Ovary (tissue), 9 donors: Measurements from ENCODE around the gene AFF3. TPM values are rescaled to one million over a fixed set of nuclear protein-coding genes. Genes with fewer than 3 reads are reported as not detected.

Source experiments
- DNase-seq, 5 donors: peaks; one replicate each; pipeline ENCODE4 v3.0.0-alpha.2; 2019 to 2020
- H3K27ac ChIP-seq, 2 donors: fragments of 200-600 bp; one replicate each; pipeline versions ENCODE4 v1.5.1 to v1.8.0; 2019 to 2022
- H3K27me3 ChIP-seq: fragments of 200-600 bp; one replicate; pipeline ENCODE4 v1.8.0; 2022
- H3K36me3 ChIP-seq: fragments of 200-600 bp; sonication (generic); one replicate; pipeline ENCODE4 v1.5.1; 2019
- H3K4me1 ChIP-seq: one replicate; pipeline ENCODE4 v1.8.1; 2013; ENCODE audit warnings: mild to moderate bottlenecking, moderate library complexity; ENCODE audit not compliant: insufficient read depth
- H3K4me3 ChIP-seq: fragments of 200-600 bp; sonication (generic); one replicate; pipeline ENCODE4 v1.5.1; 2017
- H3K9me3 ChIP-seq, 2 donors: fragments of 200-600 bp in 1 of 2; sonication (generic) in 1 of 2; one replicate each; pipeline versions ENCODE4 v1.5.1 to v1.8.1; 2013 to 2019; ENCODE audit warnings: mild to moderate bottlenecking in 1 of 2, moderate library complexity in 1 of 2
- CTCF ChIP-seq, 3 donors: fragments of 450-650 bp in 2 of 3; fragments of 200-600 bp in 1 of 3; IDR thresholded peaks; one replicate each; pipeline versions ENCODE4 v1.5.1 to v1.8.0; 2016 to 2022; ENCODE audit warnings: antibody characterized with exemption in 3 of 3, mild to moderate bottlenecking in 1 of 3
- EP300 ChIP-seq: sonication (generic); formaldehyde crosslinking; IDR thresholded peaks from one replicate; pipeline ENCODE4 v1.6.1; 2017; ENCODE audit warnings: antibody characterized with exemption
- POLR2A ChIP-seq: fragments of 450-650 bp; IDR thresholded peaks from one replicate; pipeline ENCODE4 v1.6.1; 2017; ENCODE audit warnings: antibody characterized with exemption, mild to moderate bottlenecking, moderate library complexity
- WGBS, 3 donors: extraction: QIAGEN DNeasy Blood & Tissue Kit in 1 of 3; methylation state at CpG; one replicate each; pipeline versions ENCODE4 v1.1.5 to v1.1.7; 2013 to 2017; 5-methylcytosine and 5-hydroxymethylcytosine counted together
- intact Hi-C, 4 donors: fragments of 100-400 bp; cut with DNase I; formaldehyde crosslinking; loops; one replicate each; pipeline versions ENCODE4 v1.11.0 to v1.15.1; 2022 to 2023
- polyA plus RNA-seq, 2 donors: library from polyadenylated mRNA; stranded (reverse); fragments of 200-250 nt in 1 of 2; fragments of 350-450 nt in 1 of 2; fragmentation: Illumina TruSeq in 1 of 2; extraction: RNeasy Lipid Tissue Mini Kit (QIAGEN cat#74804) in 1 of 2; gene quantifications; one replicate each; pipeline ENCODE4 v1.2.3, GENCODE V29; 2013 to 2014
- total RNA-seq, 7 donors: library from RNA; depleted of rRNA in 2 of 7; stranded (reverse); fragments of >200 nt in 2 of 7; fragmentation: NEBNext Ultra II Directional in 3 of 7; extraction: Animal tissue kit (Norgen Biotek cat#: 25700) in 3 of 7; gene quantifications; one replicate each; pipeline versions ENCODE4 v1.1.0 to v1.2.4, GENCODE V29; 2016 to 2023
- donor health status: DM: no; HTN: no; CAD: no; lungs with moderate emphysema.
- donor health status: DM: no; HTN: no; CAD: no.
- donor health status: Bipolar disorder and iron deficiency.
- donor health status: DM: yes; HTN: yes; CAD: no.
- donor health status: DM: no; HTN: no; CAD: no.
- donor health status: DM: yes; HTN: yes; CAD: no.

The AFF3 gene
- total and polyA plus RNA-seq, 9 donors = 5.9 to 40.8 (median 25.7) TPM

GRCh38 chr2:99762714-99763113 is 379.7 kb downstream of the AFF3 start:
- no peaks in the 10 kb centered on the region for H3K4me1 ChIP-seq
- DNase-seq = no peak
- H3K4me3 ChIP-seq = no peak overlapping the region
- no peaks in the 10 kb centered on the region for H3K36me3 ChIP-seq
- intact Hi-C loops = no loop called here
- H3K27ac ChIP-seq = no peak overlapping the region
- TF ChIP-seq POLR2A = no peak
- no peak for TF ChIP-seq CTCF (IDR thresholded peaks at IDR 0.05)
- no peaks in the 10 kb centered on the region for H3K9me3 ChIP-seq
- WGBS, 3 donors = 79 to 89% (median 88%) methylated on average over 7 of the region's 7 CpGs
- H3K27me3 ChIP-seq = no peaks in the 10 kb centered on the region

- H3K27ac ChIP-seq = no peak overlapping the region
- no peaks in the 10 kb centered on the region for H3K36me3 ChIP-seq
- H3K4me3 ChIP-seq = no peak overlapping the region
- intact Hi-C loops = no loop called here
- H3K4me1 ChIP-seq = no peaks in the 10 kb centered on the region
- TF ChIP-seq EP300 = no peak
- no peak for TF ChIP-seq CTCF (IDR thresholded peaks at IDR 0.05)
- TF ChIP-seq POLR2A = no peak
- DNase-seq = no peak
- WGBS, 3 donors = 93 to 96% (median 94%) methylated on average over 3 of the region's 3 CpGs
- no peaks in the 10 kb centered on the region for H3K9me3 ChIP-seq
- no peaks in the 10 kb centered on the region for H3K27me3 ChIP-seq
Observed at GRCh38 chr2:99757611-99758114, 384.7 kb downstream of the AFF3 start.

GRCh38 chr2:99756059-99756458 is 386.3 kb downstream of the AFF3 start:
- DNase-seq = no peak
- Histone ChIP-seq H3K27me3 (no peaks in the 10 kb centered on the region), H3K36me3 (no peaks in the 10 kb centered on the region), H3K4me1 (no peaks in the 10 kb centered on the region), H3K27ac (no peak overlapping the region), H3K9me3 (no peaks in the 10 kb centered on the region), H3K4me3 (no peak overlapping the region)
- intact Hi-C loops = no loop called here
- TF ChIP-seq CTCF (IDR thresholded peaks at IDR 0.05) = no peak
- no peak for TF ChIP-seq POLR2A
- no peak for TF ChIP-seq EP300
- WGBS, 3 donors = 97 to 98% (median 97%) methylated on average over 1 of the region's 1 CpG

- no peak for DNase-seq
- Histone ChIP-seq H3K4me3 (no peak overlapping the region), H3K36me3 (no peaks in the 10 kb centered on the region), H3K27ac (no peak overlapping the region), H3K9me3 (no peaks in the 10 kb centered on the region), H3K27me3 (no peaks in the 10 kb centered on the region), H3K4me1 (no peaks in the 10 kb centered on the region)
- intact Hi-C loops = no loop called here
- 47 to 57% (median 53%) methylated on average over 4 of the region's 4 CpGs for WGBS, 3 donors
- TF ChIP-seq CTCF (IDR thresholded peaks at IDR 0.05) (no peak), EP300 (no peak), POLR2A (no peak)
Observed at GRCh38 chr2:99754210-99754609, 388.2 kb downstream of the AFF3 start.

- Histone ChIP-seq H3K9me3 (no peaks in the 10 kb centered on the region), H3K4me3 (no peak overlapping the region), H3K27ac (no peak overlapping the region), H3K36me3 (no peaks in the 10 kb centered on the region), H3K27me3 (no peaks in the 10 kb centered on the region), H3K4me1 (no peaks in the 10 kb centered on the region)
- no peak for DNase-seq
- WGBS, 3 donors = 84 to 87% (median 86%) methylated on average over 8 of the region's 8 CpGs
- no peak for TF ChIP-seq EP300
- no peak for TF ChIP-seq CTCF (IDR thresholded peaks at IDR 0.05)
- no peak for TF ChIP-seq POLR2A
- intact Hi-C loops = no loop called here
Observed at GRCh38 chr2:99753505-99753904, 388.9 kb downstream of the AFF3 start.
